A549 (cell line): ENCODE measurements around the gene KIFAP3. TPM values are rescaled to one million over a fixed set of nuclear protein-coding genes. Genes with fewer than 3 reads are reported as not detected.

Source experiments
- ATAC-seq, 2 experiments: fragments of 200-7000 bp in 1 of 2; fragments of >200 bp in 1 of 2; cut with Nextera tagmentation in 1 of 2; cut with Tn5 transposase in 1 of 2; 3 replicates each; pipeline versions ENCODE4 v1.8.0 to v1.9.1; 2018 to 2020; ENCODE audit warnings: mild to moderate bottlenecking in 1 of 2, moderate library complexity in 1 of 2
- CTCF ChIA-PET: fragments of 300-600 bp; sonication (Branson Sonifier 250); formaldehyde crosslinking; extraction: SDS; loops from one replicate; lab custom pipeline; 2021; ENCODE audit warnings: antibody characterized with exemption, inconsistent platforms; lab: Yijun Ruan, JAX
- POLR2A ChIA-PET: fragments of 350-600 bp; formaldehyde crosslinking; extraction: SDS; loops from one replicate; lab custom pipeline; 2021; ENCODE audit warnings: antibody characterized with exemption, inconsistent platforms; lab: Yijun Ruan, JAX
- DNase-seq, 2 experiments: peaks; one replicate each; pipeline versions ENCODE4 v3.0.0 to v3.0.0-alpha.2; 2011 to 2016; ENCODE audit warnings: low read depth in 1 of 2, low spot score in 1 of 2
- FAIRE-seq: peaks from 2 replicates; lab custom pipeline; 2011; peaks lifted over from hg19 to GRCh38; lab: Jason Lieb, UNC
- H3K27ac ChIP-seq, 2 experiments: fragments of >200 bp; sonication (Bioruptor Twin); formaldehyde crosslinking; 3 replicates each; pipeline ENCODE4 v1.5.1; 2016 to 2017
- H3K4me1 ChIP-seq: fragments of >200 bp; sonication (Bioruptor Twin); formaldehyde crosslinking; 3 replicates; pipeline ENCODE4 v1.6.1; 2016
- H3K4me2 ChIP-seq: fragments of >200 bp; sonication (Bioruptor Twin); formaldehyde crosslinking; 3 replicates; pipeline ENCODE4 v1.6.1; 2016
- H3K4me3 ChIP-seq: fragments of >200 bp; sonication (Bioruptor Twin); formaldehyde crosslinking; 3 replicates; pipeline ENCODE4 v1.5.1; 2016
- H3K9me3 ChIP-seq: fragments of >200 bp; sonication (Bioruptor Twin); formaldehyde crosslinking; 3 replicates; pipeline ENCODE4 v1.6.1; 2016
- CBX8 ChIP-seq: fragments of 200-600 bp; sonication (generic); IDR thresholded peaks from 2 replicates; pipeline ENCODE4 v1.6.1; 2016
- CHD2 ChIP-seq: fragments of 150-350 bp; IDR thresholded peaks from 2 replicates; pipeline ENCODE4 v1.6.1; 2014; ENCODE audit warnings: low read length; ENCODE audit not compliant: partially characterized antibody
- EHF ChIP-seq: fragments of 250-450 bp; sonication (Bioruptor Pico); IDR thresholded peaks from 2 replicates; pipeline ENCODE4 v1.5.0; 2020; ENCODE audit warnings: mild to moderate bottlenecking
- EHMT2 ChIP-seq: fragments of 200-600 bp; sonication (generic); IDR thresholded peaks from 2 replicates; pipeline ENCODE4 v1.6.1; 2016; ENCODE audit warnings: antibody characterized with exemption, low read depth, mild to moderate bottlenecking, moderate library complexity
- FOSL2 ChIP-seq, 2 experiments: fragments of 450-650 bp in 1 of 2; fragments of >200 bp in 1 of 2; sonication (Bioruptor Twin) in 1 of 2; formaldehyde crosslinking; IDR thresholded peaks; 2 replicates each; pipeline versions ENCODE4 v1.5.0 to v1.6.1; 2016 to 2020; ENCODE audit warnings: mild to moderate bottlenecking in 1 of 2, moderate library complexity in 1 of 2
- GATA3 ChIP-seq: IDR thresholded peaks from 2 replicates; pipeline ENCODE4 v1.6.1; 2012; ENCODE audit warnings: borderline replicate concordance
- HDAC2 ChIP-seq: fragments of 200-600 bp; sonication (generic); IDR thresholded peaks from 2 replicates; pipeline ENCODE4 v1.6.1; 2016
- HOXB5 ChIP-seq: fragments of 250-450 bp; sonication (Bioruptor Pico); IDR thresholded peaks from 2 replicates; pipeline ENCODE4 v1.5.0; 2020; ENCODE audit warnings: mild to moderate bottlenecking, moderate library complexity
- KDM1A ChIP-seq: fragments of 200-600 bp; sonication (generic); IDR thresholded peaks from 2 replicates; pipeline ENCODE4 v1.6.1; 2016; ENCODE audit warnings: low read depth, mild to moderate bottlenecking
- MAFK ChIP-seq: fragments of 450-650 bp; IDR thresholded peaks from 2 replicates; pipeline ENCODE4 v1.6.1; 2014; ENCODE audit not compliant: partially characterized antibody
- NFE2L2 ChIP-seq: fragments of 150-350 bp; conservative IDR thresholded peaks from 2 replicates; pipeline ENCODE4 v1.6.1; 2014; ENCODE audit warnings: low read length
- NPAS2 ChIP-seq: fragments of 250-450 bp; sonication (Bioruptor Pico); IDR thresholded peaks from 2 replicates; pipeline ENCODE4 v1.8.0; 2022; ENCODE audit warnings: mild to moderate bottlenecking, moderate library complexity, borderline replicate concordance
- NR3C1 ChIP-seq: fragments of >200 bp; sonication (Bioruptor Twin); formaldehyde crosslinking; IDR thresholded peaks from 3 replicates; pipeline ENCODE4 v1.6.1; 2017
- PHF8 ChIP-seq: fragments of 200-600 bp; sonication (generic); IDR thresholded peaks from 2 replicates; pipeline ENCODE4 v1.6.1; 2016; ENCODE audit warnings: low read depth, mild to moderate bottlenecking, antibody characterized with exemption, moderate library complexity, borderline replicate concordance
- POLR2AphosphoS2 ChIP-seq: conservative IDR thresholded peaks from 2 replicates; pipeline ENCODE4 v1.6.1; 2012; ENCODE audit warnings: low read length, improper control_type of control experiment, inconsistent platforms
- RAD21 ChIP-seq, 2 experiments: fragments of >200 bp in 1 of 2; sonication (Bioruptor Twin) in 1 of 2; formaldehyde crosslinking in 1 of 2; IDR thresholded peaks in 1 of 2; conservative IDR thresholded peaks in 1 of 2; 2 replicates in 1 of 2; 3 replicates in 1 of 2; pipeline ENCODE4 v1.6.1; 2012 to 2018; ENCODE audit warnings: inconsistent platforms in 1 of 2
- REST ChIP-seq: fragments of 200-600 bp; sonication (generic); IDR thresholded peaks from 2 replicates; pipeline ENCODE4 v1.6.1; 2016; ENCODE audit warnings: antibody characterized with exemption, mild to moderate bottlenecking, moderate library complexity
- RNF2 ChIP-seq: fragments of 200-600 bp; sonication (generic); IDR thresholded peaks from 2 replicates; pipeline ENCODE4 v1.6.1; 2016; ENCODE audit warnings: low read depth, mild to moderate bottlenecking, antibody characterized with exemption, moderate library complexity, borderline replicate concordance
- SREBF2 ChIP-seq: fragments of 450-650 bp; IDR thresholded peaks from 2 replicates; pipeline ENCODE4 v1.6.1; 2014; ENCODE audit warnings: mild to moderate bottlenecking, moderate library complexity
- TFCP2L1 ChIP-seq: fragments of 250-450 bp; sonication (Bioruptor Pico); IDR thresholded peaks from 2 replicates; pipeline ENCODE4 v1.5.0; 2021; ENCODE audit warnings: mild to moderate bottlenecking
- USF2 ChIP-seq: fragments of 450-650 bp; IDR thresholded peaks from 2 replicates; pipeline ENCODE4 v1.6.1; 2014; ENCODE audit warnings: antibody characterized with exemption
- ZFP36 ChIP-seq: fragments of 450-650 bp; IDR thresholded peaks from 2 replicates; pipeline ENCODE4 v1.6.1; 2014; ENCODE audit warnings: borderline replicate concordance; ENCODE audit not compliant: partially characterized antibody
- ZSCAN20 ChIP-seq: fragments of 250-450 bp; sonication (Bioruptor Pico); IDR thresholded peaks from 2 replicates; pipeline ENCODE4 v1.8.0; 2022; ENCODE audit warnings: mild to moderate bottlenecking, moderate library complexity
- WGBS: methylation state at CpG from one replicate; pipeline ENCODE4 v1.1.6; 2017; ENCODE audit errors: missing lambda C conversion rate; 5-methylcytosine and 5-hydroxymethylcytosine counted together
- polyA plus RNA-seq, 4 experiments: library from polyadenylated mRNA; depleted of rRNA in 3 of 4; stranded (reverse); fragments of >200 nt; fragmentation: RNase III in 1 of 4; extraction: RNeasy Plus Mini Kit Qiagen cat#74134 plus additional on column Dnase treatment in 1 of 4; gene quantifications; 2 replicates in 3 of 4; 3 replicates in 1 of 4; pipeline ENCODE4 v1.2.3, GENCODE V29; 2011 to 2017
- TF ChIP-seq, protein P1 (sequence below): fragments of >200 bp; sonication (Bioruptor Twin); formaldehyde crosslinking; IDR thresholded peaks from 3 replicates; pipeline ENCODE4 v1.5.1; 2016
- TF ChIP-seq, protein P2 (sequence below): IDR thresholded peaks from 2 replicates; pipeline ENCODE4 v1.6.1; 2012

Gene KIFAP3
- polyA plus RNA-seq, 2 of the 4 experiments (the other 2 are of a cell fraction) = 11.7 to 19.0 TPM

DNA sequence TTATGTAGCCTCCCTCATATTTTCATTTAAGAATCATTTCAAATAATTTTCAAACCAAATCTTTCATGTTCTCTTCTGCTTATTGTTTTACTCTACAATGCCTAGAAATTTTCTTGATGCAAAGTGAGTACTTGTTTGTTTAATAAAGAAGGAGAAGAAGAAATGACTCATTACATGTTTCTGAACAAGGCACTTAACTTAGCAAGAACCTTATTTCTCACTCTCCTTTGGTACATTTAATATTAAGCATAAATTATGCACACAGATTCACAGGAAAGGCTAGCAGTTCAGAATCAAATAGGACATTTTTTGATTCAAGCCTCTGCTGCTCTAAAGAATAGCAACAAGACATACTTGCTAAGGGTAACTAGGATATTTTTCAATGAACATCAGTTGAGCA is 189.9 kb downstream of the KIFAP3 start:
- Histone ChIP-seq H3K4me1 (peaks cover 5% of the 10 kb centered on the region; the same call in 1 of the 3 replicates), H3K4me2 (no peak overlapping the region), H3K9me3 (no peaks in the 10 kb centered on the region), H3K4me3 (no peak overlapping the region), H3K27ac (no peak overlapping the region)
- TF ChIP-seq NFE2L2 = no peak
- no peak for TF ChIP-seq NPAS2 (CRISPR knock-in tag)
- no peak for TF ChIP-seq REST
- no peak for TF ChIP-seq CHD2
- no peak for TF ChIP-seq TFCP2L1 (CRISPR knock-in tag)
- TF ChIP-seq EHMT2 = no peak
- TF ChIP-seq NR3C1 = no peak
- no peak for TF ChIP-seq HOXB5 (CRISPR knock-in tag)
- TF ChIP-seq POLR2AphosphoS2 = no peak
- TF ChIP-seq, protein P1, sequence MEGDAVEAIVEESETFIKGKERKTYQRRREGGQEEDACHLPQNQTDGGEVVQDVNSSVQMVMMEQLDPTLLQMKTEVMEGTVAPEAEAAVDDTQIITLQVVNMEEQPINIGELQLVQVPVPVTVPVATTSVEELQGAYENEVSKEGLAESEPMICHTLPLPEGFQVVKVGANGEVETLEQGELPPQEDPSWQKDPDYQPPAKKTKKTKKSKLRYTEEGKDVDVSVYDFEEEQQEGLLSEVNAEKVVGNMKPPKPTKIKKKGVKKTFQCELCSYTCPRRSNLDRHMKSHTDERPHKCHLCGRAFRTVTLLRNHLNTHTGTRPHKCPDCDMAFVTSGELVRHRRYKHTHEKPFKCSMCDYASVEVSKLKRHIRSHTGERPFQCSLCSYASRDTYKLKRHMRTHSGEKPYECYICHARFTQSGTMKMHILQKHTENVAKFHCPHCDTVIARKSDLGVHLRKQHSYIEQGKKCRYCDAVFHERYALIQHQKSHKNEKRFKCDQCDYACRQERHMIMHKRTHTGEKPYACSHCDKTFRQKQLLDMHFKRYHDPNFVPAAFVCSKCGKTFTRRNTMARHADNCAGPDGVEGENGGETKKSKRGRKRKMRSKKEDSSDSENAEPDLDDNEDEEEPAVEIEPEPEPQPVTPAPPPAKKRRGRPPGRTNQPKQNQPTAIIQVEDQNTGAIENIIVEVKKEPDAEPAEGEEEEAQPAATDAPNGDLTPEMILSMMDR = no peak
- no peak for FAIRE-seq
- no peak for DNase-seq
- ChIA-PET POLR2A (interaction anchor here (1.4 kb wide), 1 partner anchor 9 kb away, joined by 5 read pairs; the partner anchor contains the start of gene SCYL3), CTCF (interaction anchor here (0.6 kb wide), 1 partner anchor 22 kb away, joined by 4 read pairs; no protein-coding TSS in a partner anchor)
- no peak for ATAC-seq

GRCh38 chr1:169882039-169882511 is 192.4 kb downstream of the KIFAP3 start:
- H3K4me1 ChIP-seq = peaks cover 5% of the 10 kb centered on the region; the same call in 1 of the 3 replicates
- ChIA-PET POLR2A (no interaction called here), CTCF (no interaction called here)
- H3K4me2 ChIP-seq = no peak overlapping the region
- no peak for FAIRE-seq
- H3K9me3 ChIP-seq = no peaks in the 10 kb centered on the region
- no peak for DNase-seq
- TF ChIP-seq EHF (no peak), ZSCAN20 (CRISPR knock-in tag) (no peak), FOSL2 (IDR thresholded peaks at IDR 0.05) (no peak), FOSL2 (CRISPR knock-in tag; IDR thresholded peaks at IDR 0.05) (no peak), SREBF2 (no peak), ZFP36 (no peak), MAFK (no peak), RAD21 (conservative IDR thresholded peaks at IDR 0.05 in 1 of 2, IDR thresholded peaks at IDR 0.05 in 1 of 2) (no peak), PHF8 (no peak), GATA3 (no peak), USF2 (no peak), CBX8 (no peak), KDM1A (no peak), RNF2 (no peak), HDAC2 (no peak)
- TF ChIP-seq, protein P2, sequence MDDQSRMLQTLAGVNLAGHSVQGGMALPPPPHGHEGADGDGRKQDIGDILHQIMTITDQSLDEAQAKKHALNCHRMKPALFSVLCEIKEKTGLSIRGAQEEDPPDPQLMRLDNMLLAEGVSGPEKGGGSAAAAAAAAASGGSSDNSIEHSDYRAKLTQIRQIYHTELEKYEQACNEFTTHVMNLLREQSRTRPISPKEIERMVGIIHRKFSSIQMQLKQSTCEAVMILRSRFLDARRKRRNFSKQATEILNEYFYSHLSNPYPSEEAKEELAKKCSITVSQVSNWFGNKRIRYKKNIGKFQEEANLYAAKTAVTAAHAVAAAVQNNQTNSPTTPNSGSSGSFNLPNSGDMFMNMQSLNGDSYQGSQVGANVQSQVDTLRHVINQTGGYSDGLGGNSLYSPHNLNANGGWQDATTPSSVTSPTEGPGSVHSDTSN = no peak
- WGBS = 96% methylated on average over 10 of the region's 20 CpGs
- no peak overlapping the region for H3K27ac ChIP-seq
- no peak for ATAC-seq
- no peak overlapping the region for H3K4me3 ChIP-seq
